ENCODE measurements around the gene CCDC88B. TPM values are rescaled to one million over a fixed set of nuclear protein-coding genes. Genes with fewer than 3 reads are reported as not detected.

The CCDC88B gene
- total and polyA plus RNA-seq, 9 of the 15 experiments (the other 6 are each of a cell fraction or from before 2014, with no cell fraction given) = 0.13 to 18.1 (median 7.9) TPM

DNA sequence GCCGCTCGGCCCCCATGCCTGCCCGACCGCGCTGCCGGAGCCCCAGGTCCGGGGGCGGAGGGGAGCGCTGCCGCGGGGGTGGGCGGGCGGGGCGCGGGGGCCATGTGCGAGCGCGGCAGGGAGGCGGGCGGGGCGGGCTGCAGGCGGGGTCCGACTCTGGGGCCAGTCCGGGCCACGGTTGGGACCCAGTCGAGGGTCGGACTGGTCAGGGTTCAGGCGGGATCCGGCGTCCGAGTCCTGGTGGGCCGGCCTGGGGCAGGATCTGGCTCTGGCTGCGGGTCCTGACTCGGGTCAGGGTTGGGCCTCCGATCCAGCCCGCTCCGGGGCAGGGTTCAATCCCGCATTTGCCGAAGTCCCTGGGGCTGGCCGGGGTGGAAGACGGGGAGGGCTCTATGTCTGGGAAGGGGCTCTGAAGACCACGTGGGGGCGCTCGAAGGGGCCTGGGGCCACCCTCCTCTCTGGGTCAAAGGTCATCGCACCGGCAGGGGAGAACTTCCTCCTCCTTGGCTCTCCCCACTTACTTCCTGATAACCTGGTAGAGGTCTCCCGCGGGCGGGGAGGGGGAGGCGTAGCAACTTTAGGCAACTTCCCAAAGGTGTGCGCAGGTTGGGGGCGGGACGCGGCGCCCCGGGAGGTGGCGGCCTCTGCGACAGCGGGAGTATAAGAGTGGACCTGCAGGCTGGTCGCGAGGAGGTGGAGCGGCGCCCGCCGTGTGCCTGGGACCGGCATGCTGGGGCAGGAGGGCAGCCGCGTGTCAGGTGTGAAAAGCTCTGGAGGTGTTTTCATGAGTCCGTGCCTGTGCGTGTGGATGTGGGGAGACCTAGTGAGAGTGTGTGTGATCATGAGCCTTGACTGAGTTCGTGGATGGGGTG lies 34.1 kb upstream of the CCDC88B start (continued):
- TF ChIP-seq, protein P1, sequence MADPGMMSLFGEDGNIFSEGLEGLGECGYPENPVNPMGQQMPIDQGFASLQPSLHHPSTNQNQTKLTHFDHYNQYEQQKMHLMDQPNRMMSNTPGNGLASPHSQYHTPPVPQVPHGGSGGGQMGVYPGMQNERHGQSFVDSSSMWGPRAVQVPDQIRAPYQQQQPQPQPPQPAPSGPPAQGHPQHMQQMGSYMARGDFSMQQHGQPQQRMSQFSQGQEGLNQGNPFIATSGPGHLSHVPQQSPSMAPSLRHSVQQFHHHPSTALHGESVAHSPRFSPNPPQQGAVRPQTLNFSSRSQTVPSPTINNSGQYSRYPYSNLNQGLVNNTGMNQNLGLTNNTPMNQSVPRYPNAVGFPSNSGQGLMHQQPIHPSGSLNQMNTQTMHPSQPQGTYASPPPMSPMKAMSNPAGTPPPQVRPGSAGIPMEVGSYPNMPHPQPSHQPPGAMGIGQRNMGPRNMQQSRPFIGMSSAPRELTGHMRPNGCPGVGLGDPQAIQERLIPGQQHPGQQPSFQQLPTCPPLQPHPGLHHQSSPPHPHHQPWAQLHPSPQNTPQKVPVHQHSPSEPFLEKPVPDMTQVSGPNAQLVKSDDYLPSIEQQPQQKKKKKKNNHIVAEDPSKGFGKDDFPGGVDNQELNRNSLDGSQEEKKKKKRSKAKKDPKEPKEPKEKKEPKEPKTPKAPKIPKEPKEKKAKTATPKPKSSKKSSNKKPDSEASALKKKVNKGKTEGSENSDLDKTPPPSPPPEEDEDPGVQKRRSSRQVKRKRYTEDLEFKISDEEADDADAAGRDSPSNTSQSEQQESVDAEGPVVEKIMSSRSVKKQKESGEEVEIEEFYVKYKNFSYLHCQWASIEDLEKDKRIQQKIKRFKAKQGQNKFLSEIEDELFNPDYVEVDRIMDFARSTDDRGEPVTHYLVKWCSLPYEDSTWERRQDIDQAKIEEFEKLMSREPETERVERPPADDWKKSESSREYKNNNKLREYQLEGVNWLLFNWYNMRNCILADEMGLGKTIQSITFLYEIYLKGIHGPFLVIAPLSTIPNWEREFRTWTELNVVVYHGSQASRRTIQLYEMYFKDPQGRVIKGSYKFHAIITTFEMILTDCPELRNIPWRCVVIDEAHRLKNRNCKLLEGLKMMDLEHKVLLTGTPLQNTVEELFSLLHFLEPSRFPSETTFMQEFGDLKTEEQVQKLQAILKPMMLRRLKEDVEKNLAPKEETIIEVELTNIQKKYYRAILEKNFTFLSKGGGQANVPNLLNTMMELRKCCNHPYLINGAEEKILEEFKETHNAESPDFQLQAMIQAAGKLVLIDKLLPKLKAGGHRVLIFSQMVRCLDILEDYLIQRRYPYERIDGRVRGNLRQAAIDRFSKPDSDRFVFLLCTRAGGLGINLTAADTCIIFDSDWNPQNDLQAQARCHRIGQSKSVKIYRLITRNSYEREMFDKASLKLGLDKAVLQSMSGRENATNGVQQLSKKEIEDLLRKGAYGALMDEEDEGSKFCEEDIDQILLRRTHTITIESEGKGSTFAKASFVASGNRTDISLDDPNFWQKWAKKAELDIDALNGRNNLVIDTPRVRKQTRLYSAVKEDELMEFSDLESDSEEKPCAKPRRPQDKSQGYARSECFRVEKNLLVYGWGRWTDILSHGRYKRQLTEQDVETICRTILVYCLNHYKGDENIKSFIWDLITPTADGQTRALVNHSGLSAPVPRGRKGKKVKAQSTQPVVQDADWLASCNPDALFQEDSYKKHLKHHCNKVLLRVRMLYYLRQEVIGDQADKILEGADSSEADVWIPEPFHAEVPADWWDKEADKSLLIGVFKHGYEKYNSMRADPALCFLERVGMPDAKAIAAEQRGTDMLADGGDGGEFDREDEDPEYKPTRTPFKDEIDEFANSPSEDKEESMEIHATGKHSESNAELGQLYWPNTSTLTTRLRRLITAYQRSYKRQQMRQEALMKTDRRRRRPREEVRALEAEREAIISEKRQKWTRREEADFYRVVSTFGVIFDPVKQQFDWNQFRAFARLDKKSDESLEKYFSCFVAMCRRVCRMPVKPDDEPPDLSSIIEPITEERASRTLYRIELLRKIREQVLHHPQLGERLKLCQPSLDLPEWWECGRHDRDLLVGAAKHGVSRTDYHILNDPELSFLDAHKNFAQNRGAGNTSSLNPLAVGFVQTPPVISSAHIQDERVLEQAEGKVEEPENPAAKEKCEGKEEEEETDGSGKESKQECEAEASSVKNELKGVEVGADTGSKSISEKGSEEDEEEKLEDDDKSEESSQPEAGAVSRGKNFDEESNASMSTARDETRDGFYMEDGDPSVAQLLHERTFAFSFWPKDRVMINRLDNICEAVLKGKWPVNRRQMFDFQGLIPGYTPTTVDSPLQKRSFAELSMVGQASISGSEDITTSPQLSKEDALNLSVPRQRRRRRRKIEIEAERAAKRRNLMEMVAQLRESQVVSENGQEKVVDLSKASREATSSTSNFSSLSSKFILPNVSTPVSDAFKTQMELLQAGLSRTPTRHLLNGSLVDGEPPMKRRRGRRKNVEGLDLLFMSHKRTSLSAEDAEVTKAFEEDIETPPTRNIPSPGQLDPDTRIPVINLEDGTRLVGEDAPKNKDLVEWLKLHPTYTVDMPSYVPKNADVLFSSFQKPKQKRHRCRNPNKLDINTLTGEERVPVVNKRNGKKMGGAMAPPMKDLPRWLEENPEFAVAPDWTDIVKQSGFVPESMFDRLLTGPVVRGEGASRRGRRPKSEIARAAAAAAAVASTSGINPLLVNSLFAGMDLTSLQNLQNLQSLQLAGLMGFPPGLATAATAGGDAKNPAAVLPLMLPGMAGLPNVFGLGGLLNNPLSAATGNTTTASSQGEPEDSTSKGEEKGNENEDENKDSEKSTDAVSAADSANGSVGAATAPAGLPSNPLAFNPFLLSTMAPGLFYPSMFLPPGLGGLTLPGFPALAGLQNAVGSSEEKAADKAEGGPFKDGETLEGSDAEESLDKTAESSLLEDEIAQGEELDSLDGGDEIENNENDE (IDR thresholded peaks at IDR 0.05; ENCODE audit: low read depth, low read length) = no peak
- TF ChIP-seq SNRNP70 (optimal IDR thresholded peaks at IDR 0.05; ENCODE audit: low read depth, low read length) = no peak
- no peak for TF ChIP-seq ZSCAN29 (IDR thresholded peaks at IDR 0.05)
- TF ChIP-seq, protein P2, sequence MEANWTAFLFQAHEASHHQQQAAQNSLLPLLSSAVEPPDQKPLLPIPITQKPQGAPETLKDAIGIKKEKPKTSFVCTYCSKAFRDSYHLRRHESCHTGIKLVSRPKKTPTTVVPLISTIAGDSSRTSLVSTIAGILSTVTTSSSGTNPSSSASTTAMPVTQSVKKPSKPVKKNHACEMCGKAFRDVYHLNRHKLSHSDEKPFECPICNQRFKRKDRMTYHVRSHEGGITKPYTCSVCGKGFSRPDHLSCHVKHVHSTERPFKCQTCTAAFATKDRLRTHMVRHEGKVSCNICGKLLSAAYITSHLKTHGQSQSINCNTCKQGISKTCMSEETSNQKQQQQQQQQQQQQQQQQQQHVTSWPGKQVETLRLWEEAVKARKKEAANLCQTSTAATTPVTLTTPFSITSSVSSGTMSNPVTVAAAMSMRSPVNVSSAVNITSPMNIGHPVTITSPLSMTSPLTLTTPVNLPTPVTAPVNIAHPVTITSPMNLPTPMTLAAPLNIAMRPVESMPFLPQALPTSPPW (CRISPR knock-in tag; IDR thresholded peaks at IDR 0.05) = peak; percentile 90
- no peak for TF ChIP-seq DEAF1 (CRISPR knock-in tag; IDR thresholded peaks at IDR 0.05)
- TF ChIP-seq, protein P3, sequence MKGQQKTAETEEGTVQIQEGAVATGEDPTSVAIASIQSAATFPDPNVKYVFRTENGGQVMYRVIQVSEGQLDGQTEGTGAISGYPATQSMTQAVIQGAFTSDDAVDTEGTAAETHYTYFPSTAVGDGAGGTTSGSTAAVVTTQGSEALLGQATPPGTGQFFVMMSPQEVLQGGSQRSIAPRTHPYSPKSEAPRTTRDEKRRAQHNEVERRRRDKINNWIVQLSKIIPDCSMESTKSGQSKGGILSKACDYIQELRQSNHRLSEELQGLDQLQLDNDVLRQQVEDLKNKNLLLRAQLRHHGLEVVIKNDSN (CRISPR knock-in tag; IDR thresholded peaks at IDR 0.05) = peak; percentile 79
- peak; percentile 70; the same call in 1 of the 2 replicates for TF ChIP-seq ZNF232 (CRISPR knock-in tag; IDR thresholded peaks at IDR 0.05)
- TF ChIP-seq ELF1 (tag; IDR thresholded peaks at IDR 0.05) = peak; percentile 69
- peak; percentile 39 for TF ChIP-seq MBD2 (IDR thresholded peaks at IDR 0.05; ENCODE audit: borderline replicate concordance, low read depth)
- TF ChIP-seq GABPB2 (CRISPR knock-in tag; conservative IDR thresholded peaks at IDR 0.05) = no peak
- TF ChIP-seq PHTF2 (CRISPR knock-in tag; IDR thresholded peaks at IDR 0.05) = no peak
